Memory B cell (primary cell): Measurements from ENCODE around the gene SCN5A.

Experiments used
- ATAC-seq: fragments of 150-1000 bp; cut with Tn5 transposase; 2 replicates; pipeline ENCODE4 v1.10.0; 2021; ENCODE audit warnings: low read depth, mild to moderate bottlenecking, moderate library complexity
- DNase-seq, 2 donors: peaks; one replicate each; pipeline ENCODE4 v3.0.0; 2022; ENCODE audit warnings: low spot score in 2 of 2
- H3K27ac Mint-ChIP-seq: one replicate; pipeline ENCODE4 v1.8.0; 2022; ENCODE audit warnings: mild to moderate bottlenecking, moderate library complexity, mixed read lengths
- H3K27me3 Mint-ChIP-seq: one replicate; pipeline ENCODE4 v1.8.0; 2022; ENCODE audit warnings: mixed read lengths
- H3K36me3 Mint-ChIP-seq: one replicate; pipeline ENCODE4 v1.8.0; 2022; ENCODE audit warnings: mild to moderate bottlenecking, mixed read lengths
- H3K4me1 Mint-ChIP-seq: one replicate; pipeline ENCODE4 v1.8.0; 2022; ENCODE audit warnings: mixed read lengths
- H3K4me3 Mint-ChIP-seq: one replicate; pipeline ENCODE4 v1.8.0; 2022; ENCODE audit warnings: mild to moderate bottlenecking, moderate library complexity, mixed read lengths
- H3K9me3 Mint-ChIP-seq: one replicate; pipeline ENCODE4 v1.8.0; 2022; ENCODE audit warnings: mixed read lengths

The SCN5A gene

DNA sequence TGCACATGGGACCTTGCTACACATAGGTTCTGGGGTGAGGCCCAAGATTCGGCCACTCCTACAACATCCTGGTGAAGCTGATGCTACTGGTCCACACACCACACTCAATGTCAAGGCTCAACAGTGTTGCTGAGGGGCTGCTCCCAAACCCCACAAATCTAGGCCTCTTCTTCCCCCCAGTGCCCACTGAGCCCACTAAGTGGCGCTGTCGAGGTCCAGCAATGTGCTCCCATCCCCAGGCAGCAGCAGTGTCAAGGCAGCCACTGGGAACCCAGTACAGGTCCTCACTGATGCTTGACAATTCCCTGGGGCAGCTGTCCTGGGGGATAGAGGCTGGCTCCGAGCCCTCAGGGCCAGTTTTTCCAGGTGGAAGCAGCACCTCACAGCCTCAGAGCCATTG is 21.5 kb downstream of the SCN5A start:
- ATAC-seq (no peak), DNase-seq (no peak)
- no peaks in the 10 kb centered on the region for H3K36me3 Mint-ChIP-seq
- H3K27ac Mint-ChIP-seq = no peak overlapping the region
- H3K4me3 Mint-ChIP-seq = no peak overlapping the region
- H3K4me1 Mint-ChIP-seq = peaks cover 5% of the 10 kb centered on the region
- H3K9me3 Mint-ChIP-seq = peaks cover 3% of the 10 kb centered on the region
- peaks cover 8% of the 10 kb centered on the region for H3K27me3 Mint-ChIP-seq

DNA sequence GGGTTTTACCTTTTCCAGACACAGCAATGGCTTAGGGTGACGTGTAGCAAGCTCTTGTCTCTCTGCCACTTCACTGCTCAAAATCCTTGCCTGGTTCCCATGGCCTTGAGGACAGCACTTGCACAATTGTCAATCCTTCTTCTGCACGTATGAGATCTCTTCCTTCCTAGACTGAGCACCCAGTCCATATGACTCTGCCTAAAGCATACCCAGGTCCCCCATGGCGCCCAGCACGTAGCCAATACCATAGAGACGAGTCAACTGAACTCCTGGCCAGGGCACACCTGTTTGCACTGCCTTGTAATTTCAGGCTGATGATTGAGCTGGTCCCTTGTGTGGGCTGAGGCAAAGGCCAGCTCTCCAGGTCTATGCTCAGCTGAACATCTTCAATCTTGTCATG is 23.3 kb downstream of the SCN5A start:
- DNase-seq (no peak), ATAC-seq (no peak)
- Mint-ChIP-seq H3K36me3 (no peaks in the 10 kb centered on the region), H3K9me3 (no peaks in the 10 kb centered on the region), H3K4me1 (peaks cover 3% of the 10 kb centered on the region), H3K27me3 (no peaks in the 10 kb centered on the region), H3K4me3 (no peak overlapping the region), H3K27ac (no peak overlapping the region)

DNA sequence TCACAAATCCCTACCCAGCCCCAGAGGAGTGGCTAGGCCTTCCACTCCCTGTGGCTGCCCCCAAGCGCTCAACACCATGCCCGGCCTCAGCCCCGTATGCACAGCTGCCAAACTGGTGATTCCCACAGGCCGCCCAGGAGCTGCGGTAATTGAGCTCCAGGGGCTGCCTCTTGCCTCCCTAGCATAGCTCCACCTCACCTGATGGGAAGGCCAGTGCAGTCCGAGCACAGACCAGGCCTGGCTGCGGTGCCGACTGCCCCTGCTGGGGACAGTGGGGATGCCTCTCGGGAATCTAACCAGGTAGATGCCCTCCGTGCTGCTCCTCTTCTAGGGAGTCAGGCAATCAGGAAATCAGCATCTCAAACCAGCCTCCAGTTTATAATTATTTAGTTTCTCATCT is 25.9 kb downstream of the SCN5A start:
- Mint-ChIP-seq H3K9me3 (no peaks in the 10 kb centered on the region), H3K4me3 (no peak overlapping the region), H3K27me3 (no peaks in the 10 kb centered on the region), H3K36me3 (no peaks in the 10 kb centered on the region), H3K27ac (no peak overlapping the region), H3K4me1 (no peaks in the 10 kb centered on the region)
- ATAC-seq = no peak
- no peak for DNase-seq

DNA sequence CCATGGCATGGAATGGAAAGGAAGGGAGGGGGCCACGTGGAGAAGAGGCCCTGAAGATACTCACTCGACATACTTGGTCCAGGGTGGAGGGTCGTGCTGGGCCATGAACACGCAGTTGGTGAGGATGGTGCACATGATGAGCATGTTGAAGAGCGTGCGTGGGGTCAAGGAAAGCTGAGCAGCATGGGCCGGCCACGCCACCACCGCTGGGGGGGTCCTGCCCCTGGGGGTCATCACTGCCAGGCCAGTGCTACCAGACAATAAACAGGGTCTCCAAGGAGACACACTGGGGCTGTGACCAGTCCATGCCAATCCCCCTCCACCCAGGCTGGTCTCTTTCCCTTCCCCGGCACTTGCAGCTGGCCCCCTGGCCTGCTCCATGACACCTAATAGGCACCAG is 27.2 kb downstream of the SCN5A start:
- H3K27me3 Mint-ChIP-seq = peaks cover 6% of the 10 kb centered on the region
- DNase-seq (no peak), ATAC-seq (no peak)
- H3K27ac Mint-ChIP-seq = no peak overlapping the region
- no peaks in the 10 kb centered on the region for H3K9me3 Mint-ChIP-seq
- no peaks in the 10 kb centered on the region for H3K36me3 Mint-ChIP-seq
- no peak overlapping the region for H3K4me3 Mint-ChIP-seq
- no peaks in the 10 kb centered on the region for H3K4me1 Mint-ChIP-seq

DNA sequence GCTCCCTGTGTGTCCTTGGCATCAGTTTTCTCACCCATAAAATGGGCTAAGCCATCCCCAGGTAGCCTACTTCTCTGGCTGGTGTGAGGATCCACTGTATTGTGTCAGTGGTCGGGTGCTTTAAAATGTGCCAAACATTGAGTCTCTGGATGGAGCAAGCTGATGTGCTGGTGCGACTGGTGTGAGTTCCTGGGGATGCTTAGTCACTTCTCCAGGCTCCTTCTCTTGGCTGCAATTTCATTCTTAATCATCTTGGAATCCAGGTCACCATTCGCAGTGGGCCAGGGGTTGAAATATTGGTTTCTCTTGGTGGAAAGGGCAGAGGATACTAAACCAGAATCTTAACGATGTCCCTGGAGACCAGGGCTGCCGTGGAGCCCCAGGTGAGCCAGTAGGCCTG is 29.3 kb downstream of the SCN5A start:
- H3K27ac Mint-ChIP-seq = no peak overlapping the region
- H3K27me3 Mint-ChIP-seq = peaks cover 6% of the 10 kb centered on the region
- no peaks in the 10 kb centered on the region for H3K4me1 Mint-ChIP-seq
- H3K4me3 Mint-ChIP-seq = no peak overlapping the region
- ATAC-seq (no peak), DNase-seq (no peak)
- H3K36me3 Mint-ChIP-seq = no peaks in the 10 kb centered on the region
- no peaks in the 10 kb centered on the region for H3K9me3 Mint-ChIP-seq

DNA sequence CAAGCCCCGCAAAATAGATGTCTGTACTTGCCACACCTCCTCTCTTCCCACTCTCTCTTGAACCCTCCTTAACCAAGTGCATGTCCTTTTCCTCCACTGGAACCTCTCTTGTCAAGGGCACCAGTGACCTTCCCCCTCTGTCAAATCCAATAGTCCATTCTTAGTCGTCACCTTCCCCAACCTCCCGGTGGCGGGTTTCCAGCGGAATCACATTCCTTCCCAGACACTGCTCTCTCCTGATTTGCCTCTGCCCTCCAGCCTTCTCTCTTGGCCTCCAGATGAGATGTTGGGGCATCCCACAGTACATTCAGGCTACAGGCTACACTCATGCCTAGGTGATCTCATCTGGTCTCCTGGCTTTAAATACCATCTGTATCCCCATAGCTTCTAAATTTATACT is 31.1 kb downstream of the SCN5A start:
- Mint-ChIP-seq H3K4me1 (no peaks in the 10 kb centered on the region), H3K27me3 (peaks cover 7% of the 10 kb centered on the region), H3K36me3 (no peaks in the 10 kb centered on the region), H3K9me3 (no peaks in the 10 kb centered on the region), H3K27ac (no peak overlapping the region), H3K4me3 (no peak overlapping the region)
- no peak for DNase-seq
- no peak for ATAC-seq

DNA sequence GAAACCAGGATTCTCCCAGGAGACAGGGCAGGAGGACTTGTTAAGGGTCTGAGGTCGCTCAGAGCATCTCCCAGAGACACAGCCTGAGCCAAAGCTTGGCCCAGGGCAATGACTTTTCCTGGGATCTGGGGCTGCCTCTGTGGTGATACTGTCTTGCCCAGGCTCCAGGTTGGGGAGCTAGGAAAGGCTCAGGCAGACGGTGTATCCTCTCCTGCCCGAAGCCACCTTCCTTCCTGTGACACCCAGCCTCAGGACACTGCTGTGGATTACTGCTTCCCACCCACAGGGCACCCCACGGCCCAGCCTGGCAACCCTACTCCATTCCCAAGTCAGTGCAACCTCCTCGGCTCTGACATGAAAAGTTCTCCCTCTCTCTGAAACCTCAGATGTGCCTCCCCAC is 31.9 kb downstream of the SCN5A start:
- Mint-ChIP-seq H3K27me3 (peaks cover 7% of the 10 kb centered on the region), H3K4me1 (no peaks in the 10 kb centered on the region), H3K27ac (no peak overlapping the region), H3K36me3 (no peaks in the 10 kb centered on the region), H3K4me3 (no peak overlapping the region), H3K9me3 (no peaks in the 10 kb centered on the region)
- ATAC-seq = no peak
- DNase-seq = no peak

DNA sequence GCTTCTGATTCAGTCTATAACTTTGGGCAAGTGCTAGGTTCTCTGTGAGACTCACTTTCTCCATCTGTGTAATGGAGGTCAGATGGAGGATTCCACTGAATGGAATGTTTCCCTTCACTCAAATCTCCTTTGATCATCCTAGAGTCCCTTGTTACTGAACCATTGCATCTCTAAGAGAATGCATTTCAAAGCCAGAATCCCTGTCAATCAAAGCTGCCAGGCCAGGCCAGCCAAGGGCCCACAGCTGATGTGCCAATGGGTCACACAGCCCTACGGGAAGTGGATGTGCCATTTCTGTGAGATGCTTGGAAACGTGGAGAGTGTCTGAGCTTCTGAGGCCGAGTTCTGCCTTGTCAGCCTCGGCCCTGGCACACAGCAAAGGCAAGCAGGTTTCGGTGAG is 32.4 kb downstream of the SCN5A start:
- H3K36me3 Mint-ChIP-seq = no peaks in the 10 kb centered on the region
- ATAC-seq (no peak), DNase-seq (no peak)
- H3K27ac Mint-ChIP-seq = no peak overlapping the region
- H3K4me3 Mint-ChIP-seq = no peak overlapping the region
- H3K9me3 Mint-ChIP-seq = no peaks in the 10 kb centered on the region
- H3K27me3 Mint-ChIP-seq = peaks cover 7% of the 10 kb centered on the region
- H3K4me1 Mint-ChIP-seq = no peaks in the 10 kb centered on the region

DNA sequence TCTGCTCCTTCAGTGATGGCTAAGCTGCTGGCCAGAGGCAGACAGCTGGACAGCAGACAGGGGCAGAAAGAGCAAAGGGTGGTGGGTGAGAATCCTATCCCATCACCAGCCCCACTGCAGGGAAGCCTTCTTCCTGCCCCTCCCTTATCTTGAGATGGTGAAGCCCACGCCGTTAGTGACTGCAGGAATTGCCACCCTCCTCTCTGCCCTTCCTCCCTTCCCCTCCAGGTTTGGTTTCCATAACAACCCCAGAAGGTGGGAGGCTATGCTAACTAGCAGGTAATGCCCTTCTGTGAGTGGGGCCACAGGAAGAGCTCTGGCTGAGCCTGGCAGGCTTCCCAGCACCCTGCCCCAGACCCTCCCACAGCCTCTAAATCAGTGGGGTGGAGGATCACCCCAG is 32.8 kb downstream of the SCN5A start:
- H3K27ac Mint-ChIP-seq = no peak overlapping the region
- ATAC-seq (no peak), DNase-seq (no peak)
- no peaks in the 10 kb centered on the region for H3K9me3 Mint-ChIP-seq
- H3K27me3 Mint-ChIP-seq = peaks cover 7% of the 10 kb centered on the region
- H3K36me3 Mint-ChIP-seq = no peaks in the 10 kb centered on the region
- H3K4me1 Mint-ChIP-seq = no peaks in the 10 kb centered on the region
- H3K4me3 Mint-ChIP-seq = no peak overlapping the region

DNA sequence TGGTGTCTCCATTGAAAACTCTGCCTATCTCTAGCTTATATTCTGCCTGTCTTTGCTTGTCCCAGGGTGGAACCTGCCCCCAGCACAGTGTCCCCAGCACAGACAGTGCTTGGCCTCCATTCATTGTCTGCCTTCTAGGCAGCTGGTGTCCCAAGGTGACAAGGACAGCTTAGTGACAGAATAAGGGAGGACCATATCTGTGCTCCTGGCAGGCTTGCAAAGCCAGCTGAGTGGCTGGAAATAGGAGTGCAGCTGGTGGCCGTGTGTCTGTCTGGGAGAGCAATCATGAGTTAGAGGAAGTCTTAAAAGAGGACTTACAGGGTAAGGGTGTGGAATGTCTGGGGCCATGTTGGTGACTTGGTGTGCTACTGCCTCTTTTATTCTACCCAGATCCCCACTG is 33.4 kb downstream of the SCN5A start:
- Mint-ChIP-seq H3K4me3 (no peak overlapping the region), H3K27me3 (peaks cover 7% of the 10 kb centered on the region), H3K9me3 (no peaks in the 10 kb centered on the region), H3K4me1 (no peaks in the 10 kb centered on the region), H3K27ac (no peak overlapping the region), H3K36me3 (no peaks in the 10 kb centered on the region)
- ATAC-seq (no peak), DNase-seq (no peak)

DNA sequence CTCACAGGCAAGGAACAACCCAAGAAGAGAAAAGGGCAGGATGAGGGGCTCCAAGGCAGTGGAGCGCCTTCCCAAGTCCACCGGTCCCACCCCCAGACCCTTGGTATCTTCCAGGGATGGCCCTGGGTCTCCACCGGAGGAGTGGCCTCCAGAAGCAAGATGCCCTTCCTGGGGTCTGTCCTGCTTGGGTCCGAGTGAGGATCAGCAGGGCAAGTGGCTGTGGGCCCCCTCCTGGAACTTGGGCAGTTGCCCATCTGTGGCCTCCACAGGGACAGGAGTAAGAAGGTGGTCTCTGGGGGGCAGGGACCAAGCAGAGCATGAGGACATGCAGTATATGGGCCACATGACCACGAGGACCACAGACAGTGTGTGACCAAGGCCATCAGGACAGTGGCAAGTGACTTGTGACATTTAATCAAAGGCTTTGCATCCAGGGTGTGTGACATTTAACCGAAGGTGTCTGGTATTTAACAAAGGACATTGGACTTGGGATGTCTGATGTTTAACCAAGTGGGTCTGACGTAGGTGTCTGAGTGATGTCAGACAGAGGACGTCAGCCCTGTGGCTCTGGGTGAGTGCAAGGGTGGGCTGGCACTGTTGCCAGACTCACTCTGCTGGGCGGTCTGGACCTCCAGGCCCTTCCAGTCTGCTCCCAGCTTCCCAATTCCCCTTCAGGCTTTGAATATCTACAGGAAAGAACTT is 34.7 kb downstream of the SCN5A start:
- Mint-ChIP-seq H3K27me3 (peaks cover 7% of the 10 kb centered on the region), H3K27ac (no peak overlapping the region)
- no peak for DNase-seq

DNA sequence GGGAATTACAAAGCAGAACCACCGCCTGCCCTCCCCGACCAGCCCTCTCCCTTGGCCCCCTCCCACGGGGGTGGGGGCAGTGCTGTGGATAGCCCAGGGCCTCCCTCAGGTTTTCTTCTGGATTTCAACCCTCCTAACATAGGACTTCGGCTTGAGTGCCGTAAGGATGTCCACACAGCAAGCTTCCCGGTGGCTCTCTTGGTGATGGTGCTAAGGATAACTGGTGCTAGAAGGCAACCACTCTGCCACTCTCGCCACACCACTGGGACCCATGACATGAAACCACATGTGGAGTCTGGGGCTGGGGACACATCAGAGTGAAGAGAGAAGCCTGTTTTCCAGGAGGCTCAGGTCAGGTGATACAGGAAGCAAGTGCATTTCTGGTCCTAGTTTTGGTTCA is 35.4 kb downstream of the SCN5A start:
- ATAC-seq (no peak), DNase-seq (no peak)
- Mint-ChIP-seq H3K36me3 (no peaks in the 10 kb centered on the region), H3K4me1 (no peaks in the 10 kb centered on the region), H3K27ac (no peak overlapping the region), H3K9me3 (no peaks in the 10 kb centered on the region), H3K27me3 (peaks cover 7% of the 10 kb centered on the region), H3K4me3 (no peak overlapping the region)

More for the DNA sequence above, 34.7 kb downstream of the SCN5A start:
- Mint-ChIP-seq H3K9me3 (no peaks in the 10 kb centered on the region), H3K36me3 (no peaks in the 10 kb centered on the region), H3K4me3 (no peak overlapping the region), H3K4me1 (no peaks in the 10 kb centered on the region)
- no peak for ATAC-seq

DNA sequence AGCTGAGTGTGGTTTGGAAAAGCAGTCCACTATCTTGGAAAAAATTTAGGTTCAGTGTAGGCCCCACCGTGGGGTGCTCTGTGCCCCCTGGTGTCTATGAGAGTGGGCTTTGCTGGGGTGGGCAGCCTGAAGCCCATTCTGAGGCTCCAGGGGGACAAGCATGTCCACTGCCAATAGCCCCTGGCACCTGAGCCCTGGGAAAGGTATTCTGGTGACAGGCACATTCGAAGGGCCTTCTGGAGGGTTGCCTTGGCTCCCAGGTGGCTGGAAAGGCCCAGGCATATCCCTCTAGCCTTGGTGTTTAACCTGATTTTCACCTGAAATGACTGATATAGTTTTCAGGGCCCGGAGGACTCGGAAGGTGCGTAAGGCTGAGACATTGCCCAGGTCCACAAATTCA is 36.1 kb downstream of the SCN5A start:
- Mint-ChIP-seq H3K4me3 (no peak overlapping the region), H3K9me3 (no peaks in the 10 kb centered on the region), H3K27me3 (peaks cover 7% of the 10 kb centered on the region), H3K36me3 (no peaks in the 10 kb centered on the region), H3K27ac (no peak overlapping the region), H3K4me1 (no peaks in the 10 kb centered on the region)
- no peak for DNase-seq
- ATAC-seq = no peak

DNA sequence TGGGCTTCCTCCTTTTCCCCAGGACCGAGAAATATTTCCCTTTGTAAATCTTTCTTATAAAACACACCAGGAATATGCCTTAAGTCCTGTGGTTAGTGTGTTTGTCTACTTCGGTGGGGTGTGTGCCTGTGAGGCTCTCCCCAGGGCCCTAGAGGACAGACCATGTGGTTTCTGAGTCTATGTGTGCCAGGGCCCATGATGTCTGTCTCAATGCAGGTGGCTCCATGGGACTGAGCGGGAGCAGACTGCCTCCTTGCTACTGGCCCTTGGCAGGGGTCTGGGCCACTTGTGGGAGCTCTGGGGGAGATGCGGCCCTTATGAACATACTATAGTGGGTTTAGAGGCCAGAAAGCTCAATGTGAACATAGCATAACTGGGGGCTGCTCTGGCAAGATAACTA is 37.6 kb downstream of the SCN5A start:
- Mint-ChIP-seq H3K4me3 (no peak overlapping the region), H3K4me1 (no peaks in the 10 kb centered on the region)

DNA sequence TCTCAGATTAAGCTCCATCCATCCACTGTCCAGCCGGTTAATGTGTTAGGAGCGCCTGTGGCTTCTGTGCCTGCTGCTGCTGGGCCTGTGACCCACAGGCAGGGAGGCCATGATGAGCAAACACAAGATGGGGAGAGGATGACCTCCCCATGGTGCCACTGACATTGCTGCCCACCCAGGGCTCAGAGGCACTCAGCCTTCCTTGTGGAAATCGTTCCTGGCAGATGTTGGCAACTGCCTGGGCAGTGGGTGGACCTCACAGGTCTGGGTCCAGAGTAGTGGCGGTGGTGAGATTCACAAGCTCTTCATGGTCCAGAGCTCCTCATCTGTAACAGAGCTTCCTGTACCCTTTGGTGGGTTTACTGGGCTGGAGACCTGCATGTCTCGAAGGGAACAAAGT is 38.6 kb downstream of the SCN5A start:
- ATAC-seq = no peak
- DNase-seq = no peak
- no peak overlapping the region for H3K27ac Mint-ChIP-seq
- no peak overlapping the region for H3K4me3 Mint-ChIP-seq
- no peaks in the 10 kb centered on the region for H3K9me3 Mint-ChIP-seq
- peaks cover 5% of the 10 kb centered on the region for H3K27me3 Mint-ChIP-seq
- no peaks in the 10 kb centered on the region for H3K36me3 Mint-ChIP-seq
- H3K4me1 Mint-ChIP-seq = no peaks in the 10 kb centered on the region

More for the DNA sequence above, 37.6 kb downstream of the SCN5A start:
- ATAC-seq (no peak), DNase-seq (no peak)
- no peak overlapping the region for H3K27ac Mint-ChIP-seq
- H3K27me3 Mint-ChIP-seq = peaks cover 4% of the 10 kb centered on the region
- H3K9me3 Mint-ChIP-seq = no peaks in the 10 kb centered on the region
- no peaks in the 10 kb centered on the region for H3K36me3 Mint-ChIP-seq
